CD14-positive monocyte (primary cell): ENCODE results near the gene ANXA4. TPM values are rescaled to one million over a fixed set of nuclear protein-coding genes. Genes with fewer than 3 reads are reported as not detected.

Experiments
- DNase-seq, 3 donors: peaks; one replicate each; pipeline ENCODE4 v3.0.0-alpha.2; 2011 to 2022
- H2AFZ ChIP-seq: 2 replicates; pipeline ENCODE4 v1.6.0; 2012; ENCODE audit warnings: mild to moderate bottlenecking, low read depth, low read length, inconsistent platforms; ENCODE audit not compliant: insufficient read depth, poor library complexity, severe bottlenecking
- H3K27ac ChIP-seq, 2 donors: 1 replicate in 1 of 2; 2 replicates in 1 of 2; pipeline ENCODE4 v1.5.1; 2012 to 2013; ENCODE audit warnings: low read length in 2 of 2, control low read depth in 1 of 2, inconsistent platforms in 1 of 2, low read depth in 1 of 2, mild to moderate bottlenecking in 1 of 2
- H3K27me3 ChIP-seq, 2 donors: one replicate each; pipeline versions ENCODE4 v1.6.0 to v1.6.1; 2011 to 2013; ENCODE audit warnings: low read length in 2 of 2; ENCODE audit not compliant: control insufficient read depth in 2 of 2, insufficient read depth in 2 of 2
- H3K36me3 ChIP-seq, 2 donors: replicated peaks in 1 of 2; 1 replicate in 1 of 2; 2 replicates in 1 of 2; pipeline versions ENCODE4 v1.5.1 to v1.6.1; 2012 to 2013; ENCODE audit warnings: low read length in 2 of 2, control low read depth in 1 of 2, inconsistent platforms in 1 of 2, mild to moderate bottlenecking in 1 of 2; ENCODE audit not compliant: insufficient read depth in 2 of 2, control insufficient read depth in 1 of 2
- H3K4me1 ChIP-seq, 2 donors: 1 replicate in 1 of 2; 2 replicates in 1 of 2; pipeline versions ENCODE4 v1.5.1 to v1.6.1; 2012 to 2013; ENCODE audit warnings: low read length in 2 of 2, control low read depth in 1 of 2, inconsistent platforms in 1 of 2, mild to moderate bottlenecking in 1 of 2, moderate library complexity in 1 of 2; ENCODE audit not compliant: insufficient read depth in 2 of 2, control insufficient read depth in 1 of 2
- H3K4me2 ChIP-seq: replicated peaks from 2 replicates; pipeline ENCODE3; 2012; ENCODE audit warnings: low read length, moderate library complexity, mild to moderate bottlenecking; ENCODE audit not compliant: poor library complexity, severe bottlenecking; ENCODE audit errors: extremely low read depth
- H3K4me3 ChIP-seq, 3 experiments: fragments of 200-600 bp in 1 of 3; sonication (generic) in 1 of 3; replicated peaks in 1 of 3; 1 replicate in 2 of 3; 2 replicates in 1 of 3; pipeline ENCODE4 v1.5.1; 2011 to 2013; ENCODE audit warnings: low read length in 3 of 3, mild to moderate bottlenecking in 3 of 3, control low read depth in 2 of 3, low read depth in 2 of 3, inconsistent platforms in 1 of 3, moderate library complexity in 1 of 3
- H3K79me2 ChIP-seq: 2 replicates; pipeline ENCODE4 v1.6.0; 2012; ENCODE audit warnings: mild to moderate bottlenecking, control low read depth, inconsistent platforms, low read length, moderate library complexity; ENCODE audit not compliant: insufficient read depth
- H3K9ac ChIP-seq: 2 replicates; pipeline ENCODE4 v1.6.0; 2017; ENCODE audit warnings: low read length, mild to moderate bottlenecking; ENCODE audit not compliant: insufficient read depth, poor library complexity, severe bottlenecking
- H3K9me3 ChIP-seq, 2 donors: replicated peaks in 1 of 2; 1 replicate in 1 of 2; 2 replicates in 1 of 2; pipeline versions ENCODE4 v1.5.1 to v1.6.1; 2012 to 2013; ENCODE audit warnings: low read length in 2 of 2, control low read depth in 1 of 2; ENCODE audit not compliant: control insufficient read depth in 1 of 2, insufficient read depth in 1 of 2
- H4K20me1 ChIP-seq: 2 replicates; pipeline ENCODE4 v1.6.0; 2012; ENCODE audit warnings: mild to moderate bottlenecking, low read length, control low read depth, moderate library complexity; ENCODE audit not compliant: insufficient read depth
- H3K27ac Mint-ChIP-seq, 7 donors: one replicate each; pipeline ENCODE4 v1.8.0; 2020; ENCODE audit warnings: mild to moderate bottlenecking in 7 of 7, mixed read lengths in 7 of 7, moderate library complexity in 6 of 7, inconsistent platforms in 2 of 7
- H3K27me3 Mint-ChIP-seq, 3 donors: one replicate each; pipeline ENCODE4 v1.8.0; 2021 to 2022; ENCODE audit warnings: low read depth in 3 of 3, mild to moderate bottlenecking in 3 of 3, mixed read lengths in 3 of 3, moderate library complexity in 3 of 3, inconsistent platforms in 1 of 3
- H3K36me3 Mint-ChIP-seq, 2 donors: one replicate each; pipeline ENCODE4 v1.8.0; 2020; ENCODE audit warnings: mixed read lengths in 2 of 2, inconsistent platforms in 1 of 2, mild to moderate bottlenecking in 1 of 2
- H3K4me1 Mint-ChIP-seq: one replicate; pipeline ENCODE4 v1.8.0; 2020; ENCODE audit warnings: mild to moderate bottlenecking, mixed read lengths
- H3K4me3 Mint-ChIP-seq, 2 donors: one replicate each; pipeline ENCODE4 v1.8.0; 2020; ENCODE audit warnings: mild to moderate bottlenecking in 2 of 2, mixed read lengths in 2 of 2, moderate library complexity in 1 of 2
- H3K9me3 Mint-ChIP-seq, 7 donors: one replicate each; pipeline ENCODE4 v1.8.0; 2020 to 2022; ENCODE audit warnings: mixed read lengths in 7 of 7, mild to moderate bottlenecking in 6 of 7, moderate library complexity in 6 of 7, inconsistent platforms in 2 of 7
- CTCF ChIP-seq: fragments of 200-600 bp; IDR thresholded peaks from one replicate; pipeline ENCODE4 v1.8.0; 2022; ENCODE audit warnings: antibody characterized with exemption, mild to moderate bottlenecking
- WGBS: methylation state at CpG from one replicate; pipeline ENCODE4 v1.1.5; 2013; ENCODE audit warnings: missing lambda C conversion rate; ENCODE audit not compliant: insufficient coverage; 5-methylcytosine and 5-hydroxymethylcytosine counted together
- intact Hi-C, 2 donors: fragments of 100-400 bp; cut with micrococcal nuclease; formaldehyde crosslinking; loops; one replicate each; pipeline versions ENCODE4 v1.15.0 to v1.15.1; 2023
- polyA plus RNA-seq, 3 donors: library from polyadenylated mRNA; depleted of rRNA in 1 of 3; unstranded in 2 of 3; stranded (reverse) in 1 of 3; fragments of 300-500 nt in 2 of 3; fragments of >200 nt in 1 of 3; fragmentation: Illumina TruSeq in 2 of 3; gene quantifications; 1 replicate in 2 of 3; 2 replicates in 1 of 3; pipeline ENCODE4 v1.2.3, GENCODE V29; 2012 to 2021

The ANXA4 gene
- polyA plus RNA-seq, 3 donors, result 30.0 to 95.7 (median 64.7) TPM

- Mint-ChIP-seq H3K4me1 (peaks cover 37% of the 10 kb centered on the region), H3K9me3 (peaks cover 0 to 3% (median 0%) of the 10 kb centered on the region in 7 donors), H3K4me3 (peak overlapping the region; percentile 97), H3K27me3 (peaks cover 0 to 3% (median 3%) of the 10 kb centered on the region in 3 donors), H3K27ac (peak overlapping the region in 2 of 7 donors; percentile 93 to 94), H3K36me3 (peaks cover 4 to 5% of the 10 kb centered on the region in 2 donors)
- H3K36me3 ChIP-seq, result no peaks in the 10 kb centered on the region
- peaks cover 21 to 34% of the 10 kb centered on the region in 2 donors for H3K4me1 ChIP-seq
- peak in 2 of 3 donors; percentile 47 to 51 for DNase-seq
- H3K79me2 ChIP-seq, result peaks cover 36% of the 10 kb centered on the region
- peak overlapping the region; percentile 86 for H3K4me2 ChIP-seq
- no peak overlapping the region for H3K27ac ChIP-seq
- peak overlapping the region in 1 of 3 experiments; percentile 93 for H3K4me3 ChIP-seq
- WGBS, result no CpG with 5 or more reads among the region's 10 CpGs
- peak overlapping the region; percentile 93 for H2AFZ ChIP-seq
- H4K20me1 ChIP-seq, result peaks cover 10% of the 10 kb centered on the region
- no peaks in the 10 kb centered on the region for H3K9me3 ChIP-seq
- H3K27me3 ChIP-seq, result no peaks in the 10 kb centered on the region
- no peak for TF ChIP-seq CTCF
- no peak overlapping the region for H3K9ac ChIP-seq
- intact Hi-C loops, result loop anchor here (5.0 to 10.0 kb wide), 2 partner anchors 37 to 54 kb away; no protein-coding TSS in a partner anchor
Observed at GRCh38 chr2:69740502-69740951, 1.4 kb upstream of the ANXA4 start.

GRCh38 chr2:69741229-69741574 lies 732 bp upstream of the ANXA4 start:
- Histone ChIP-seq H3K9ac (peak overlapping the region; percentile 92), H3K9me3 (no peaks in the 10 kb centered on the region), H3K4me3 (peak overlapping the region; percentile 80 to 93 (median 87)), H3K4me2 (peak overlapping the region; percentile 86), H3K79me2 (peaks cover 42% of the 10 kb centered on the region), H4K20me1 (peaks cover 10% of the 10 kb centered on the region), H3K36me3 (no peaks in the 10 kb centered on the region), H2AFZ (peak overlapping the region; percentile 93), H3K27me3 (no peaks in the 10 kb centered on the region), H3K4me1 (peaks cover 21 to 34% of the 10 kb centered on the region in 2 donors), H3K27ac (peak overlapping the region; percentile 80 to 89)
- peak overlapping the region; percentile 97 for H3K4me3 Mint-ChIP-seq
- peaks cover 40% of the 10 kb centered on the region for H3K4me1 Mint-ChIP-seq
- peaks cover 4 to 5% of the 10 kb centered on the region in 2 donors for H3K36me3 Mint-ChIP-seq
- H3K9me3 Mint-ChIP-seq, result peaks cover 0 to 3% (median 0%) of the 10 kb centered on the region in 7 donors
- no peak for TF ChIP-seq CTCF
- WGBS, result 0% methylated on average over 11 of the region's 13 CpGs
- peak; percentile 56 to 63 (median 63) for DNase-seq
- peaks cover 0 to 3% (median 3%) of the 10 kb centered on the region in 3 donors for H3K27me3 Mint-ChIP-seq
- intact Hi-C loops, result loop anchor here (5.0 to 10.0 kb wide), 2 partner anchors 36 to 54 kb away; no protein-coding TSS in a partner anchor
- H3K27ac Mint-ChIP-seq, result peak overlapping the region; percentile 86 to 97 (median 93)
